ENCODE data around the gene IMPG2. TPM values are rescaled to one million over a fixed set of nuclear protein-coding genes. Genes with fewer than 3 reads are reported as not detected.

Gene IMPG2
- total RNA-seq, 1 experiment from 2014 or later = 0.13 TPM

- no peaks in the 10 kb centered on the region for H3K36me3 ChIP-seq (ENCODE audit: insufficient read depth, low read length, poor library complexity, severe bottlenecking)
- intact Hi-C loops (cut with micrococcal nuclease; ENCODE audit: unreplicated experiment) = loop anchor here (10.0 kb wide), 2 partner anchors 590 to 730 kb away; partner anchors contain the start of gene ADGRG7
- no peak overlapping the region for H3K4me3 ChIP-seq (ENCODE audit: low read depth, low read length, poor library complexity, severe bottlenecking)
- H3K9me3 ChIP-seq (ENCODE audit: low read depth, low read length, poor library complexity, severe bottlenecking) = no peaks in the 10 kb centered on the region
- ChIA-PET CTCF (no interaction called here), POLR2A (ENCODE audit: low non-redundant PET) (no interaction called here)
- no peak for DNase-seq (ENCODE audit: low spot score)
- BruUV-seq (replicated peaks) = no TSS peak
- H3K4me1 ChIP-seq (ENCODE audit: insufficient read depth, low read length, poor library complexity, severe bottlenecking) = peaks cover 25% of the 10 kb centered on the region
- no peak for TF ChIP-seq EZH2 (IDR thresholded peaks at IDR 0.05; ENCODE audit: borderline replicate concordance, low read depth, low read length, poor library complexity, severe bottlenecking)
- TF ChIP-seq CTCF (conservative IDR thresholded peaks at IDR 0.05; ENCODE audit: low read depth, low read length) = no peak
- H3K27me3 ChIP-seq (replicated peaks; ENCODE audit: insufficient read depth, low read depth, low read length, poor library complexity) = no peaks in the 10 kb centered on the region
- H3K27ac ChIP-seq (ENCODE audit: low read depth, low read length, poor library complexity, severe bottlenecking) = no peak overlapping the region
Measured at GRCh38 chr3:101194392-101194791, 126.0 kb downstream of the IMPG2 start.

DNA sequence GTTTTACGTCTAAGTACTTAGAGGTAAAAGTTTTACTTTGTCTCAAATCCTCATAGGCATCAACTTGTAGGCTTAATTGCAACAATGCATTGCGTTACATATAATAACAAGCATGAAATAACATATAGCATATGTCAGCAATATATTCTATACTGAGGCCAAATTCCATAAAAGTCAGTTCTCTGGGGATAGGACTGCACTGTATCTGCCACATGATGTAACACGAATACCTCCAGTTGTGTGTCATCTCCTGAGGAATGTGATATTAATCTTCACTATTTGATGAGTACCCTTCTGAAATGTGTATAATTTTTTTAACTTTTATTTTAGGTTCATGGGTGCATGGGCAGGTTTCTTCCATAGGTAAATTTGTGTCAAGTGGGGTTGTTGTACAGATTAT is 126.4 kb downstream of the IMPG2 start:
- POLR2A ChIA-PET (ENCODE audit: low non-redundant PET) = no interaction called here
- TF ChIP-seq EZH2 (IDR thresholded peaks at IDR 0.05; ENCODE audit: borderline replicate concordance, low read depth, low read length, poor library complexity, severe bottlenecking) = no peak
- TF ChIP-seq CTCF (conservative IDR thresholded peaks at IDR 0.05; ENCODE audit: low read depth, low read length) = no peak
- Histone ChIP-seq H3K4me3 (ENCODE audit: low read depth, low read length, poor library complexity, severe bottlenecking) (no peak overlapping the region), H3K4me1 (ENCODE audit: insufficient read depth, low read length, poor library complexity, severe bottlenecking) (peaks cover 25% of the 10 kb centered on the region), H3K27me3 (replicated peaks; ENCODE audit: insufficient read depth, low read depth, low read length, poor library complexity) (no peaks in the 10 kb centered on the region), H3K27ac (ENCODE audit: low read depth, low read length, poor library complexity, severe bottlenecking) (no peak overlapping the region), H3K36me3 (ENCODE audit: insufficient read depth, low read length, poor library complexity, severe bottlenecking) (no peaks in the 10 kb centered on the region), H3K9me3 (ENCODE audit: low read depth, low read length, poor library complexity, severe bottlenecking) (no peaks in the 10 kb centered on the region)
- intact Hi-C loops (cut with micrococcal nuclease; ENCODE audit: unreplicated experiment) = loop anchor here (10.0 kb wide), 2 partner anchors 589 to 729 kb away; partner anchors contain the start of gene ADGRG7
- BruUV-seq (replicated peaks) = no TSS peak
- CTCF ChIA-PET = no interaction called here
- no peak for DNase-seq (ENCODE audit: low spot score)

GRCh38 chr3:101189796-101190195 is 130.6 kb downstream of the IMPG2 start:
- CTCF ChIA-PET = no interaction called here

More at GRCh38 chr3:101189796-101190195, 130.6 kb downstream of the IMPG2 start:
- H3K27me3 ChIP-seq (replicated peaks; ENCODE audit: insufficient read depth, low read depth, low read length, poor library complexity) = no peaks in the 10 kb centered on the region
- intact Hi-C loops (cut with micrococcal nuclease; ENCODE audit: unreplicated experiment) = loop anchor here (10.0 kb wide), 2 partner anchors 585 to 725 kb away; partner anchors contain the start of gene ADGRG7
- no TSS peak for BruUV-seq (replicated peaks)
- H3K36me3 ChIP-seq (ENCODE audit: insufficient read depth, low read length, poor library complexity, severe bottlenecking) = no peaks in the 10 kb centered on the region
- DNase-seq (ENCODE audit: low spot score) = no peak
- H3K9me3 ChIP-seq (ENCODE audit: low read depth, low read length, poor library complexity, severe bottlenecking) = no peaks in the 10 kb centered on the region
- no peak overlapping the region for H3K27ac ChIP-seq (ENCODE audit: low read depth, low read length, poor library complexity, severe bottlenecking)
- TF ChIP-seq EZH2 (IDR thresholded peaks at IDR 0.05; ENCODE audit: borderline replicate concordance, low read depth, low read length, poor library complexity, severe bottlenecking) (no peak), CTCF (conservative IDR thresholded peaks at IDR 0.05; ENCODE audit: low read depth, low read length) (no peak)
- H3K4me3 ChIP-seq (ENCODE audit: low read depth, low read length, poor library complexity, severe bottlenecking) = no peak overlapping the region
- POLR2A ChIA-PET (ENCODE audit: low non-redundant PET) = no interaction called here
- H3K4me1 ChIP-seq (ENCODE audit: insufficient read depth, low read length, poor library complexity, severe bottlenecking) = no peaks in the 10 kb centered on the region

Measured in A673 (cell line).